NCI-H146 (cell line): ENCODE results near the gene SF3B1.
"Not testable (repeated sequence)": the region's sequence is repeated elsewhere in the genome, so short reads cannot be mapped to it uniquely, and the experiment has no call there.

Experiments used
- DNase-seq: peaks from one replicate; lab custom pipeline; 2025; lab: John Stamatoyannopoulos, UW

SF3B1 gene

GRCh38 chr2:197379308-197379917 is 55.4 kb downstream of the SF3B1 start:
- not testable (repeated sequence) for DNase-seq

- peak; percentile 35 for DNase-seq
These were observed 56.1 kb downstream of the SF3B1 start for GRCh38 chr2:197378494-197379307.

GRCh38 chr2:197378086-197378485 is 56.7 kb downstream of the SF3B1 start:
- DNase-seq: no peak

- DNase-seq: no peak
These were observed 57.2 kb downstream of the SF3B1 start for GRCh38 chr2:197377670-197378069.

- DNase-seq: no peak
These were observed 62.2 kb downstream of the SF3B1 start for GRCh38 chr2:197372592-197372991.

- DNase-seq: not testable (repeated sequence)
These were observed 64.2 kb downstream of the SF3B1 start for GRCh38 chr2:197370664-197371063.

GRCh38 chr2:197369933-197370320 is 64.9 kb downstream of the SF3B1 start:
- no peak for DNase-seq

GRCh38 chr2:197369228-197369932 is 65.4 kb downstream of the SF3B1 start:
- DNase-seq: no peak

- no peak for DNase-seq
These were observed 66.4 kb downstream of the SF3B1 start for GRCh38 chr2:197368412-197368811.

GRCh38 chr2:197363998-197364397 is 70.8 kb downstream of the SF3B1 start:
- DNase-seq: no peak

GRCh38 chr2:197360744-197361156 is 74.1 kb downstream of the SF3B1 start:
- peak; percentile 7 for DNase-seq

GRCh38 chr2:197359859-197360258 is 75.0 kb downstream of the SF3B1 start:
- no peak for DNase-seq

GRCh38 chr2:197358931-197359330 is 75.9 kb downstream of the SF3B1 start:
- no peak for DNase-seq

GRCh38 chr2:197357986-197358385 is 76.8 kb downstream of the SF3B1 start:
- DNase-seq: no peak

- DNase-seq: peak; percentile 42
These were observed 78.7 kb downstream of the SF3B1 start for GRCh38 chr2:197356136-197356535.

GRCh38 chr2:197354169-197354558 is 80.7 kb downstream of the SF3B1 start:
- no peak for DNase-seq

GRCh38 chr2:197353393-197354168 is 81.2 kb downstream of the SF3B1 start:
- DNase-seq: no peak

GRCh38 chr2:197349699-197350098 is 85.1 kb downstream of the SF3B1 start:
- DNase-seq: no peak

- DNase-seq: peak; percentile 8
These were observed 86.0 kb downstream of the SF3B1 start for GRCh38 chr2:197348721-197349360.

GRCh38 chr2:197345846-197346370 is 88.9 kb downstream of the SF3B1 start:
- no peak for DNase-seq

GRCh38 chr2:197343968-197344367 is 90.9 kb downstream of the SF3B1 start:
- not testable (repeated sequence) for DNase-seq
